Suppressor macrophage treated with lipopolysaccharide for 4 hours (primary cell): ENCODE results near the gene GPX4.
A peak's percentile ranks its signal among the peaks of the same experiment; 100 is the strongest.

ENCODE experiments used
- DNase-seq: peaks from one replicate; pipeline ENCODE4 v3.0.0-alpha.2; 2020

The GPX4 gene

DNA sequence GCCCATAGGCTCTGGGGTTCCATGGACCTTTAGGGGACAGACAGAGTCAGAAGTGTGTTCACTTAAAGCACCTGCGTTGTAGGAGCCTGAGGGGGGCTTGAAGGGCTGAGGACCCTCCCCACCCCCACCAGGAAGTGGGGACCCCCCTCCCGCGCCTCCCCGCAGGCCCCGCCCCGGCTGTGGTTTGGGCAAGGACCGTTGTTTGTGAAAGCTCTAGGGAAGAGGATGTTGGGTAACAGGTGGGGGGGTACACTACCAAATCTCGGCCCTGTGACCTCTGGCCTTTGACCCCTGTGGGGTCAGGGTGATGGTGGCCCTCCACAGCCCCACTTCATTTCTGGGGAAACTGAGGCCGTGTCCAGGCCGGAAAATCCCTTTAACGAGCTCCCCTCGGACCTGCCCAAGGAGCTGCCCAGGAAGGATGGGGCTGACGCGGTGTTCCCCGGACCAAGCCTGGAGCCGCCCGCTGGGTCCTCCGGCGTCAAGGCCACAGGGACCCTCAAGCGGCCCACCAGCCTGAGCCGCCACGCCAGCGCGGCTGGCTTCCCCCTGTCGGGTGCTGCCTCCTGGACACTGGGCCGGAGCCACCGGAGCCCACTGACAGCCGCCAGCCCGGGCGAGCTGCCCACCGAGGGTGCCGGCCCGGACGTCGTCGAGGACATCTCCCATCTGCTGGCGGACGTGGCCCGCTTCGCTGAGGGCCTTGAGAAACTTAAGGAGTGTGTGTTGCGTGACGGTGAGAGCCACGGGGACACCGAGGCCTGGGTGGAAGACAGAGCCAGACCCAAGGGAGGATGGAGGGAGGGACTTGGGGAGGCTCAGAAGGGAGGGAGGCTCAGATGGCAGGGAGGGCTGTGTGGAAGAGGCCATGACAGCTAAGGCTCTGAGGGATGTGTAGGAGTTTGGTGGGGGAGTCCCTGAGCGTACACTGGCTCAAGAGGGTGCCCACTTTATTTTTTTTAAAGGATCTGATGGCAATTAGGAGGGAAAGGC is 35.5 kb upstream of the GPX4 start:
- DNase-seq, result peak; percentile 62

DNA sequence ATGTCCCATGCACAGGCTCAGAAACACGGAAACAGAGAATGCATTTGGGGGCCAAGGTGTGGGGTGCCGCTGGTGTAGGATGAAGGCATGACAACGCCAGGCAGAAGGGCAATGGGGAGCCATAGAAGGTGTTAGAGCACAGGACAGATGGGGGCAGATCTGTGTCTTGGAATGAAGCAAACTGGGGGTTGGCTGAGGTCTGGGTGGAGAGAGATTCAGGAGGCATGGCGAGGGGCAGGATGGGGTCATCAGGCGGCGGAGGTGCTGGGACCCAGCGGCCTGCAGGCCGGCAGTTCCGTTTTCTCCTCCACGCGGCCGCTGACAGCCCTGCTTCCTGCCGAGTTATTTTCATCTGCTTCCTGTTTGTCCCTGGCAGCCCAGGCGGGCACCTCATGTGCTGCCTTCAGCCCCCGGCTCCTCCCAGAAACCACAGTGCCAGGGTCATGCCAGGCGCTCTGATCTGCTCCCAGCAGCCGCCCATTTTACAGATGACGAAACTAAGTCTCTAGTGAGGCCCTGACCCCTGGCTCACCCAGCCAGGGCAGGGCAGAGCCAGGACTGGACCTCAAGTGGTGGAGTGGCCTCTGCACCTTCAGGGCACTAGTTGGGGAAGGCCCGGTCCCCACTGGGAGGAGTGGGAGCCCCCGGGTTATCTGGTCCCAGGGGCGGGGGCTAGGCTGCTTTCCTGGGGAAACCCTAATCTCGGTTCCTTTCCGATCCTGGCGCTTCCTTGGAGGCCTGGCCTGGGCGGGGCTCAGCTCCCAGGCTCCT is 34.6 kb upstream of the GPX4 start:
- DNase-seq, result peak; percentile 93

DNA sequence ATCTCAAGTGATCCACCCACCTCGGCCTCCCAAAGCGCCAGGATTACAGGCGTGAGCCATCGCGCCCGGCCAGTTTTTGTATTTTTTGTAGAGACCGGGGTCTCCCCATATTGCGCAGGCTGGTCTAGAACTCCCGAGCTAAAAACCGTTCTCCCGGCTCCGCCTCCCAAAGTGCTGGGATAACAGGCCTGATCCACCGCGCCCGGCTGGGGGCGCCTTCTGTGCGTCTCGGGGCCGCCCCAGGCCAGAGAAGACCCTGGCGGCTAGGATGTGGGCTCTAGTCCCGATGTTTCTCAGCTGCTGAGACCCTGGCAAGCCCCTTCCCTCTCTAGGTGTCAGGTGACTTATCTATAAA is 33.2 kb upstream of the GPX4 start:
- DNase-seq, result no peak

DNA sequence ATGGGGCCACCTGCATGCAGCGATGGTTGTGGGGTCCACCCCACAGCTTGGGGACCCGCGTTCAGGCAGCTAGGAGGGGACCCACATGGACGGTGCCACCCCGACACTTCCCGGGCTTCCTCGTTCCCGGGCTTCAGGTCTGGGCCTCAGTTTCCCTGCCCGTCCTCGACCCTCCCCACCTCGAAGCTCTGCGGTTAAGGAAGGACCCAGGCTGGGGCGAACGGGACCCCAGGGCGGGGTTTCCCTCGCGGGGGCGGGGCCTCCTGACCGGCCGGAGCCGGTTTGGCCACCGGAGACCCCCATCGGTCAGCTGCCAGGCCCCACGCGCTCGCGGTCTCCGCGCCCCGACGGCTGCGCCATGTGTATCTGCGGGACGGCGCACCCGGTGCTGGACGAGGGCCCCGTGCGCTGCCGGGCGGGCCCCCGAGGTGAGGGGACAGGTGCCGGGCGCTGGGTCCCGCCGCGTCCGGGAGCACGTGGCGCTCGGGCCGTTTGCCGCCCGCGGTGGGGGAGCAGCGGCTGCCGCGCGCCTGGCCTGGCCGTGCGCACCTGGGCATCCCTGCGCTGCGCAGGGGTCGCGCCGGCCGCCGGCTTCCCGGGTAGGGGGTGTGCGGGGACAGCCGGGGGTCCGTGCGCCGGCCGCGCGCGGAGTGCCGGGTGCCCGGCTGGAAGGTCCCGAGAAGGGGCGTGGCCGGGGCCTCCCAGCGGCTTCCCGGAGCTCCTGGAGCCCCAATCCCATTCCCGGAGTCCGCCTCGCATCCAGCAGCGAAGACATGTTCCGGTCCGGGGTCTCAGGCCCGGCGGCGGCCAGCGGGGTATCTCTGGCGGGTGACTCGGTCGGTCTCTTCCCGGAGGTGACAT is 32.6 kb upstream of the GPX4 start:
- no peak for DNase-seq

DNA sequence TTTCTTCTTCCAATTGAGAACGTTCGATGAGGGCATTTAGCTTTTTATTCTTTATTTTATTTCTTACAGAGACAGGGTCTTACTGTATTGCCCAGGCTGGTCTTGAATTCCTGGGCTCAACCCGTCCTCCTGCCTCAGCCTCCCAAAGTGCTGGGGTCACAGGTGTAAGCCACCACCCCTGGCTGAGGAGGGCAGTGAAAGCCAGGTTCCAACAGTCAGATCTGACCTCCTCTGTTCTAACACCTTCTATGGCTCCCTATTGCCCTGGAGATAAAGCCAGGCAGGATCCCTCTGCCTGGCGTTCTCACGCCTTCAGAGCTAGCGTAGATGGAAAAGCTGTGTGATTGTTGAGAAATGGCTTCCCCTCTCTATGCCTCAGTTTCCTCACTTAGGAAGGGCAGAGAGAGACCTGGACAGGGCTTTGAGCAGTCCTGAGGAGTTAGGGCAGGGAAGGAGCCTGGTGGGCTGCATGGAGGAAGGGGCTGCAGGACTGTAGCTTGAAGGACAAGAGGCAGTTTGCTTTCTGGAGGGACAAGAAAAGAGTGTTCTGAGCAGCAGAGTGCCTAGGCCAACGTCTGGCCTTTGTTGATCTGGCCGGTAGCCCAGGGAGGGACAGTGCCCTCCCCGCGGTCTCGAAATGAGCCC is 31.3 kb upstream of the GPX4 start:
- DNase-seq, result no peak

DNA sequence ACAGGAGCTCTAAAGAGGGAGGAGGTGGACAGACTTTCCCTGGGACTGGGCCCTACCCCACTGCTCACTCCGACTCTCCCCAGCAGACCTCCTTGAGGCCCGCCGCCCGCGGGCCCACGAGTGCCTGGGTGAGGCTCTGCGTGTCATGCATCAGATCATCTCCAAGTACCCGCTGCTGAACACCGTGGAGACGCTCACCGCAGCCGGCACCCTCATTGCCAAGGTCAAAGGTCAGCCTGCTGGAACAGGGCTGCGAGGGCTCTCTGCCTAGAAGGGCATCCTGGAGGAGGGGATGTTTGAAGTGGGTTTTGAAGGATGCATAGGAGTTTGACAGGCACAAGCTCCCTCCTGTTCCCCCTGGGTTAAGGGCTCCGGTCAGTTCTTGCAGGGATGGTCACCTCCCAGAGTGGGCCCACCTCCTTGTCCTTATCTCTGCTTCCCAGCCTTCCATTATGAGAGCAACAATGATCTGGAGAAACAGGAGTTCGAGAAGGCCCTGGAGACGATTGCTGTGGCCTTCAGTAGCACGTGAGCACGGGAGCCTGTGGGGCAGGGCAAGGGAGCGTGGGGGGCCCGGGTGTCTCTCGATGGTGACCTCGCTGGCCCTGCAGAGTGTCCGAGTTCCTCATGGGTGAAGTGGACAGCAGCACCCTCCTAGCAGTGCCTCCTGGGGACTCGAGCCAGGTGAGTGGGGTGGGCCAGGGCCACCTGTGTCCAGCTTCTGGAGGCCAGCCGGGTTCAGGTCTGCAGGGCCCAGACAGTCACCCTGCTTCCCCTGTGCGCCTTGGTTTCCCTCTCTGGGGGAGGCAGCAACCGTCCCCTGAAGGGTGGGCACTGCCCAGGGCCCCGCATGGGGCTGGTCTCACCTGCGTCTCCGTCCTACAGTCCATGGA is 30.5 kb upstream of the GPX4 start:
- no peak for DNase-seq

DNA sequence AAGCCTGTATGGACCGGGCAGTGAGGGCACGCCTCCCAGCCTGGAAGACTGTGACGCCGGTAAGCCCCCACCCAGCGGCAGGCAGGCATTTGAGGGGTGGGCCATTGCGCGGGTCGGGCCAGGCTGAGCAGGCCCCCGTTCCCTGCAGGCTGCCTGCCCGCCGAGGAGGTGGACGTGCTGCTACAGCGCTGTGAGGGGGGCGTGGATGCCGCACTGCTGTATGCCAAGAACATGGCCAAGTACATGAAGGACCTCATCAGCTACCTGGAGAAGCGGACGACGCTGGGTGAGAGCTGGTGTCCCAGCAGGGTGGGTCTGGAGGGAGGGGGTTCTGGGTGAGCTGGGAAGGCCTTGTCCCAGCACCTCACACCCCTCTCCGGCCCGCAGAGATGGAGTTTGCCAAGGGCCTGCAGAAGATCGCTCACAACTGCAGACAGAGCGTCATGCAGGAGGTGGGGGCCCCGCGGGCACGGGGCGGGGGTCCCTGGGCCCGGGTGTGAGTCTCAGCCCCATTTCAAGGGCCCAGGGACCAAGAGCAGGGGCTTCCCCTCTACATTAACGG is 29.8 kb upstream of the GPX4 start:
- no peak for DNase-seq

DNA sequence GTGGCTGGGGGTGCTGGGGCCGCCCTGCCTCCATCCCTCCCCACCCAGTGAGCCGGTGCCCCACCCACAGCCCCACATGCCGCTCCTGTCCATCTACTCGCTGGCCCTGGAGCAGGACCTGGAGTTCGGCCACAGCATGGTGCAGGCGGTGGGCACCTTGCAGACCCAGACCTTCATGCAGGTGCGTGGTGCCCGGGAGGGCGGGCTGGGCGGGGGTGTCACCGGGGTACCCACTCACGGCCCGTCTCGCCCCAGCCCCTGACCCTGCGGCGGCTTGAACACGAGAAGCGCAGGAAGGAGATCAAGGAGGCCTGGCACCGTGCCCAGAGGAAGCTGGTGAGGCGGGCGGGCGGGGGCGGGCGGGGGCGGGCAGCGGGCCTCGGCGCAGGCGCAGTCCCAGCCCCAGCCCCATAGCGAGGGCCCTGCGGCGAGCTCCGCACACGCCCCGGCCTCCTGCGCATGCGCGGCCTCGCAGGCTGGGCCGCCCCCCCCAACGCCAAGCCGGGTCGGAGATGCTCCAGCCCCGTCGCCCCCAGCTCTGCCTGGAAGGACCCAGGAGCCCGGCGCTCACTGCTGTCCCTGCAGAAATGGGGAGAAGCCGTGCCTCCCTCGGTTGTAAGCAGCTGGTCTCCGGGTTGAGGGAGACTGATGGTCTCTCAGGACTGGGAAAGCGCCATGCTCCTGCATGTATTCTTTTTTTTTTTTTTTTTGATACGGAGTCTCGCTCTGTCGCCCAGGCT is 29.1 kb upstream of the GPX4 start:
- DNase-seq, result peak; percentile 86

DNA sequence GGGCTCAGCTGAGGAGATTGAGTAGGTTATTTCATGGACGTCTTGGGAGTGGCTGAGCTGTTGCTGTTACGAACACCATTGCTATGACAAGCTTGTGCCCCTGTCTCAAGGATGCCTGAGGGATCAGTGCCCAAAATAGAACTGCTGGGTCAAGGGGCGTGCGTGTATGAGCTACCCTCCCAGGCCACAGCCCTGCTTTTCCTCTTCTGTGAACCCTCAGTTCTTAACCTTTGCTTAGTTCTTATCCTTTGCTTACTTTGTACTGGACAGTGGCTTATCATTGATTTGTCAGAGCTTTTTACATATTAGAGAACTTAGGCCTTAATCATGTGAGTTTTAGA is 27.8 kb upstream of the GPX4 start:
- DNase-seq, result no peak

DNA sequence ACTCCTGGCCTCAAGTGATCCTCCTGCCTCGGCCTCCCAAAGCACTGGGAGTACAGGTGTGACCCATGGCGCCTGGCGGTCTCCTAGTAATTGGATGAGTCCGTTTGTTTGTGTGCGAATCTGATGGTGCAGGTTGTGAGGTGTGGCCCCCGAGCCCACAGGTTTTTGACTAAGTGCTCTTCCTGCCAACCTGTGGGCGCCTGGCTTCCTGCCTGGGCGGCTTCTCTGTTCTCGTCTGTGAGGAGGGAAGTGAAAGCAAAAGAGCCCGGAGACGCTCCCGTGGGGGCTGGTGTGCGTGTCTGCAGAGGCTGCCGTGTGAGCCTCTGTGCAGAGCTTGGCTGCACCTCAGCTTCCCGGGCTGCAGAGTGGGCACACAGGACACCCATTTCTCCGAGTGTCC is 26.8 kb upstream of the GPX4 start:
- DNase-seq, result peak; percentile 87

DNA sequence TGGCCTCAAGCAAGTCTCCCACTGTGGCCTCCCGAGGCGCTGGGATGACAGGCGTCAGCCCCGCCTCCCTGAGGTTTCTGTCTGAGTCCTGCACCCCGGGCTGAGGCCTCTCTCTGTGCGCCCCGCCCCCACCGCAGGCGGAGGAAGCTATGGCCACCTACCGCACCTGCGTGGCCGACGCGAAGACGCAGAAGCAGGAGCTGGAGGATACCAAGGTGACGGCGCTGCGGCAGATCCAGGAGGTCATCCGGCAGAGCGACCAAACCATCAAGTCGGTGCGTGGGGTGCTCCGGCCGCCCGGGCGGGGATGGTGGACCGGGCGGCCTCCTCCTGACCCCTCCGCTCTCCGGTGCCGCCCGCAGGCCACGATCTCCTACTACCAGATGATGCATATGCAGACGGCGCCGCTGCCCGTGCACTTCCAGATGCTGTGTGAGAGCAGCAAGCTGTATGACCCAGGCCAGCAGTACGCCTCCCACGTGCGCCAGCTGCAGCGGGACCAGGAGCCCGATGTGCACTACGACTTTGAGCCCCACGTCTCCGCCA is 24.2 kb upstream of the GPX4 start:
- DNase-seq, result no peak

DNA sequence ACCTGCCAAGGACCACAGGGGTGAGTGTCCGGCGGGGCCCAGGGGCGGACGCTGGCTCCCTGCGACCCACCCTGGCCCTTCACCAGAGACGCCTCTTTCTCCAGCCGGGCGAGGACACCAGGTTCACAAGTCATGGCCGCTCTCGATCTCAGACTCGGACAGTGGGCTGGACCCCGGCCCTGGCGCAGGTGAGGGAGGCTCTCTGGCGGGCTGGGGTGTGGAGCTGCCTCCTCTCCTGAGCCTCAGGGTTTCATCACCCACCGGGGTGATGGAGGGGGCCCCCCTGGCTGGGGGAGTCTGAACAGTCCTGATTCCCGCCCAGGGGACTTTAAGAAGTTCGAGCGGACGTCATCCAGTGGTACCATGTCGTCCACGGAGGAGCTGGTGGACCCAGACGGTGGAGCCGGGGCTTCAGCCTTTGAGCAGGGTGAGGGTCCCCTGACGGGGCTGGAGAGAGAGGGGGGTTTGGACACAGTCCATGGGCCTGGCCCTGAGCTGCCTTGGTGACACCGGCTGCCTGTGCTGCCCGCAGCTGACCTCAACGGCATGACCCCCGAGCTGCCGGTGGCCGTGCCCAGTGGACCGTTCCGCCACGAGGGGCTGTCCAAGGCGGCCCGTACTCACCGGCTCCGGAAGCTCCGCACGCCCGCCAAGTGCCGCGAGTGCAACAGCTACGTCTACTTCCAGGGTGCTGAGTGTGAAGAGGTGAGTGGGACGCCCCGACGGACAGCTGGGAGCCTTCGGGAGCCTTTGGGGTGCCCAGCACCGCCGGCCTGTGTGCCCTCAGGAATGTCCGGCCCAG is 23.2 kb upstream of the GPX4 start:
- no peak for DNase-seq

DNA sequence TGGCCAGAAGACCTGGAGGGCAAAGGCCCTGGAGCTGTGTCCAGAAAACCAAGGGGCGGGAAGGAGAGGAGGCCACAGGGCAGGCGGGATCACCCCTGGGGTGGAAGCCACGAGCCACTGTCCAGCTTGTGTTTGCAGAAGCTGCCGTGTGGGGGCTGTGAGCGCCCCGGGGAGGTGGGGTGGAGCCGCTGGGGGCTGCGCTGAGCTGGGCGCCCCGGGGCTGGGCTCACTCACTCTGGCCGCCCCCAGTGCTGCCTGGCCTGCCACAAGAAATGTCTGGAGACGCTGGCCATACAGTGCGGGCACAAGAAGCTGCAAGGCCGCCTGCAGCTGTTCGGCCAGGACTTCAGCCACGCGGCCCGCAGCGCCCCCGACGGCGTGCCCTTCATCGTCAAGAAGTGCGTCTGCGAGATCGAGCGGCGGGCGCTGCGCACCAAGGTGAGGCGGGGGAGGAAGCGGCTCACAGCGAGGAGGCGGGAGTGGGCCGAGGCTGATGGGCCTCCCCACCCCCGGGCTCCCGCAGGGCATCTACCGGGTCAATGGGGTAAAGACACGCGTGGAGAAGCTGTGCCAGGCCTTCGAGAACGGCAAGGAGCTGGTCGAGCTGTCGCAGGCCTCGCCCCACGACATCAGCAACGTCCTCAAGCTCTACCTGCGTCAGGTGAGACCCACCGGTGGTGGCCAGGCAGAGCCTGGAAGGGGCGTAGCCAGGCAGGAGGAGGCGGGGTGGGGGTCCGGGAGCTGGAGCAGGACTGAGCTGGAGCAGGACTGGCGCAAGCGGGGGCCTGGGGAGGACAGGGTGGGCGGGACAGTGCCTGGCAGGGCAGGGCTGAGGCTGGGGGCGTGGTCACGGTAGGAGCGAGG is 22.3 kb upstream of the GPX4 start:
- DNase-seq, result no peak

DNA sequence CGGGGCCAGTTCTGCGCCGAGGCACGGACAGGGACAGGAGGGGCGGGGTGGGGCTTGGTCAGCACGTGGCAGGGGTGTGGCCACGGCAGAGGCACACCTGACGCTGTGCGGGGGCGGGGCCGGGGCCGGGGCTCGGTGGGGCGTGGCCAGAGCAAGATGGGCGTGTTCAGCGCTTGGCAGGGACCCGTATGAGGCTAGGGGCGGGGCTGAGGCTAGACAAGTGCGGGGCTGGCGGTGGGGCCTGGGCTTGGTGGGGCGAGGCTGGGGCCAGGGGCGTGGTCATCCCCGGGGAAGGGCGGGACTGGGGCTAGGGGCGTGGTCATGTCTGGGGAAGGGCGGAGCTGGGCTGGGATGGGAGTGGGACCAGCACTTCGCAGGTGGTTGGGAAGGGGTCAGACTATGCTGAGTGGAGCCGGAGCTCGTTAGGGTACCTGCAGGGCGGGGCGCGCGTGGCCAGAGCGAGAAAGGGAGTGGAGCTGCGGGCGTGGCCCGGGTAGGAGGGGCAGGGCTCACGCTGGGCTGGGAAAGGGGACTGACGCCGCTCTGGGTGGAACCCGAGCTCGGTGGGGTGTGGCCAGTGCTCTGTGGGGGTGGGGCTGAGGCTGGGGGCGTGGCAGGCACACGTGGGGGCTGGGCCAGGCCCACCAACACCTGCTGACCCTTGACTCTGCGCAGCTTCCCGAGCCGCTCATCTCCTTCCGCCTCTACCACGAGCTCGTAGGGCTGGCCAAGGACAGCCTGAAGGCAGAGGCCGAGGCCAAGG is 21.4 kb upstream of the GPX4 start:
- peak; percentile 50 for DNase-seq

DNA sequence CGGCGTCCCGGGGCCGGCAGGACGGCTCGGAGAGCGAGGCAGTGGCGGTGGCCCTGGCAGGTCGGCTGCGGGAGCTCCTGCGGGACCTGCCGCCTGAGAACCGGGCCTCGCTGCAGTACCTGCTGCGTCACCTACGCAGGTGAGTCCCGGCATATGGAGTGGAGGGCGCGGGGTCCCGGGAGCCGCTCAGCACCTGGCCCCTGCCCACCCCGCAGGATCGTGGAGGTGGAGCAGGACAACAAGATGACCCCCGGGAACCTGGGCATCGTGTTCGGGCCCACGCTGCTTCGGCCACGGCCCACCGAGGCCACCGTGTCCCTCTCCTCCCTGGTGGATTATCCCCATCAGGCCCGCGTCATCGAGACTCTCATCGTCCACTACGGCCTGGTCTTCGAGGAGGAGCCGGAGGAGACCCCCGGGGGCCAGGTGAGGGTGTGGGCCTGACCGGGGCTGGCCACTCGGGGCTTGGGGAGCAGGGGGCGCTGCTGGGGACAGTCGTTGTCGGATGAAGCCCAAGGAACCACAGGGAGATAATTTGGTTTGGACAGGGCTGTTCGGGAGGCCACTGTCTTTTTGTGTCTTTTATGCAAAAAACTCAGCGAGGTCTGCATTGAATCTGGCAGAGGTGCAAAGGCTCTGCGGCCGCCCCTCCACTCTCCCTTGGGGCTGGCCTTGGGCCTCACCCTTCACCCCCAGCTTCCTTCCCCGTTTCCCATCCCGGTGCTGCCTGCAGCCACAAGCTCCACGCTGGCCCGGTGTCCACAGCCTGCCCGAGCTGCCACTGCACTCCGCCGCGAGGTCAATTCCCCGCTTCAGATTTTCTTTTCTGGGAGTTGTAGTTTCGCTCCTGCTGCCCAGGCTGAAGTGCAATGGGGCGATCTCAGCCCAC is 20.6 kb upstream of the GPX4 start:
- DNase-seq, result no peak
